Lower leg skin (tissue), 3 donors: ENCODE data around the gene HMCN2.

Experiments
- CTCF ChIP-seq, 3 donors: fragments of 450-650 bp; IDR thresholded peaks; one replicate each; pipeline ENCODE4 v1.5.1; 2016; ENCODE audit warnings: antibody characterized with exemption in 3 of 3, mild to moderate bottlenecking in 3 of 3, moderate library complexity in 2 of 3
- POLR2A ChIP-seq, 2 donors: fragments of 450-650 bp; IDR thresholded peaks; one replicate each; pipeline ENCODE4 v1.6.1; 2016 to 2017; ENCODE audit warnings: antibody characterized with exemption in 2 of 2, mild to moderate bottlenecking in 1 of 2, moderate library complexity in 1 of 2

- TF ChIP-seq CTCF (IDR thresholded peaks at IDR 0.05) (no peak), POLR2A (IDR thresholded peaks at IDR 0.05) (no peak)
Observed at GRCh38 chr9:130395810-130396435, 130.4 kb downstream of the HMCN2 start.
